Neural cell (in vitro differentiated cells): Measurements from ENCODE around the gene ZNF142.

Experiments used
- CTCF ChIP-seq: fragments of 450-650 bp; IDR thresholded peaks from 2 replicates; pipeline ENCODE4 v1.5.1; 2014; ENCODE audit warnings: antibody characterized with exemption, mild to moderate bottlenecking, moderate library complexity; ENCODE audit not compliant: poor library complexity, severe bottlenecking
- POLR2AphosphoS5 ChIP-seq: IDR thresholded peaks from 2 replicates; pipeline ENCODE4 v1.6.1; 2012
- REST ChIP-seq: IDR thresholded peaks from 2 replicates; pipeline ENCODE4 v1.6.1; 2012; ENCODE audit warnings: borderline replicate concordance

GRCh38 chr2:218621007-218621406 is 38.4 kb downstream of the ZNF142 start:
- TF ChIP-seq CTCF (no peak), POLR2AphosphoS5 (no peak), REST (no peak)
